Osteoblast (primary cell): ENCODE results near the gene ATG7. TPM values are rescaled to one million over a fixed set of nuclear protein-coding genes. Genes with fewer than 3 reads are reported as not detected.

Source experiments
- DNase-seq: peaks from one replicate; pipeline ENCODE4 v3.0.0; 2011; ENCODE audit warnings: low spot score, mixed read lengths; ENCODE audit not compliant: insufficient read length; ENCODE audit errors: missing footprints
- H2AFZ ChIP-seq: 2 replicates; pipeline ENCODE4 v1.6.0; 2011; ENCODE audit warnings: mild to moderate bottlenecking, low read length
- H3K27ac ChIP-seq: 2 replicates; pipeline ENCODE4 v1.5.1; 2011; ENCODE audit warnings: mild to moderate bottlenecking, low read depth, low read length, moderate library complexity
- H3K27me3 ChIP-seq: 2 replicates; pipeline ENCODE4 v1.6.0; 2012; ENCODE audit warnings: mild to moderate bottlenecking, control low read depth, inconsistent platforms, low read length, moderate library complexity; ENCODE audit not compliant: insufficient read depth
- H3K36me3 ChIP-seq: 2 replicates; pipeline ENCODE4 v1.5.1; 2011; ENCODE audit warnings: mild to moderate bottlenecking, low read length, control low read depth, moderate library complexity; ENCODE audit not compliant: insufficient read depth
- H3K4me1 ChIP-seq: 2 replicates; pipeline ENCODE4 v1.5.1; 2011; ENCODE audit warnings: mild to moderate bottlenecking, low read length, control low read depth, moderate library complexity; ENCODE audit not compliant: insufficient read depth
- H3K4me2 ChIP-seq: 2 replicates; pipeline ENCODE4 v1.6.0; 2011; ENCODE audit warnings: mild to moderate bottlenecking, low read length; ENCODE audit not compliant: insufficient read depth
- H3K4me3 ChIP-seq: fragments of 200-600 bp; sonication (generic); 3 replicates; pipeline ENCODE4 v1.5.1; 2012; ENCODE audit warnings: mild to moderate bottlenecking, low read length, inconsistent platforms; ENCODE audit not compliant: insufficient read depth
- H3K79me2 ChIP-seq: 2 replicates; pipeline ENCODE4 v1.6.0; 2012; ENCODE audit warnings: mild to moderate bottlenecking, low read length, control low read depth, inconsistent platforms; ENCODE audit not compliant: insufficient read depth
- H3K9me3 ChIP-seq: 2 replicates; pipeline ENCODE4 v1.5.1; 2011; ENCODE audit warnings: low read depth, low read length, control low read depth
- H4K20me1 ChIP-seq: 2 replicates; pipeline ENCODE4 v1.6.0; 2012; ENCODE audit warnings: mild to moderate bottlenecking, low read length, control low read depth; ENCODE audit not compliant: insufficient read depth
- CTCF ChIP-seq: IDR thresholded peaks from 2 replicates; pipeline ENCODE4 v1.5.1; 2011; ENCODE audit warnings: mild to moderate bottlenecking, low read depth, low read length, moderate library complexity; ENCODE audit errors: extremely low read depth
- total RNA-seq: library from RNA; depleted of rRNA; stranded (reverse); fragments of >200 nt; gene quantifications from 2 replicates; pipeline ENCODE4 v1.2.3, GENCODE V29; 2012

ATG7 gene
- total RNA-seq, 1 donor: 93.4 TPM

- Histone ChIP-seq H3K36me3 (peaks cover 22% of the 10 kb centered on the region), H3K79me2 (peaks cover 3% of the 10 kb centered on the region), H3K4me3 (no peak overlapping the region), H3K4me1 (no peaks in the 10 kb centered on the region), H2AFZ (no peak overlapping the region), H3K27ac (no peak overlapping the region), H3K27me3 (no peaks in the 10 kb centered on the region), H3K4me2 (no peak overlapping the region), H3K9me3 (no peaks in the 10 kb centered on the region), H4K20me1 (no peaks in the 10 kb centered on the region)
- no peak for TF ChIP-seq CTCF
- DNase-seq: no peak
Measured at GRCh38 chr3:11260460-11260859, 11.7 kb upstream of the ATG7 start.

- DNase-seq: no peak
- H3K4me1 ChIP-seq: peaks cover 16% of the 10 kb centered on the region
- TF ChIP-seq CTCF: no peak
- no peak overlapping the region for H3K4me3 ChIP-seq
- H3K79me2 ChIP-seq: peaks cover 18% of the 10 kb centered on the region
- H3K36me3 ChIP-seq: no peaks in the 10 kb centered on the region
- H3K27ac ChIP-seq: no peak overlapping the region
- H3K4me2 ChIP-seq: no peak overlapping the region
- no peaks in the 10 kb centered on the region for H3K27me3 ChIP-seq
- no peaks in the 10 kb centered on the region for H3K9me3 ChIP-seq
- no peaks in the 10 kb centered on the region for H4K20me1 ChIP-seq
- H2AFZ ChIP-seq: no peak overlapping the region
Measured at GRCh38 chr3:11269007-11269406, 3.2 kb upstream of the ATG7 start.

DNA sequence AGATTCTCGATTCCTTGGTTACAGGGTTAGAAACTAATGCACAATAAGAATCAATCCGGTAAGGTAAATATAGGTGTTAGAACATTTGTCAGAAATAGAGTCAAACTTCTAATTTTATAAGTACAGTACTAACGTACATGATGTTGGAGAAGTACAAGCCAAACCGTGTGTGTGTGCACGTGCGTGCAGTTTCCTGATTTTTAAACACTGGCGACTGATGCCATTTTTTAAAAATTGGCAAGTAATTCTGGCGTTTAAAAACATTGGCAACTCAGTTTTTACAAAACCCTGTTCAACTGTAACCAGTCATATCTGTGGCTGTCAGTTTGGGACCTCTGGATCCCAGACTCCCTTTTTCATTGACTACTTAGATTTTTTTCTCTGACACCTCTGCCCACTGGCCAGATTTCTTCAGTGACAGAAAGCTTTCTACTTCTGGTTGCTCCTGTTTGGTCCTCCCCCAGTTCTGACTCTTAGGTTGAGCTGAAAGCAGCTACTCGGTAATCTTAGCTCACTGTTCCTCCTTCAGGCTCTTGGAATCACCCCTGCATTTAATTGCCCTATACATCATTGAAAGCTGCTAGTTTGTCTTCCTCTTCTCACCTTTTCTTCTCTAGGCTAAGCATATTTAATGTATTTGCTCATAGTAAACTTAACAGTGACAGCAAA, 843 bp downstream of the ATG7 start:
- no peaks in the 10 kb centered on the region for H3K27me3 ChIP-seq
- H3K27ac ChIP-seq: peak overlapping the region; percentile 85
- H3K9me3 ChIP-seq: no peaks in the 10 kb centered on the region
- H3K36me3 ChIP-seq: no peaks in the 10 kb centered on the region
- no peak for TF ChIP-seq CTCF
- no peaks in the 10 kb centered on the region for H4K20me1 ChIP-seq
- H3K4me2 ChIP-seq: peak overlapping the region; percentile 93
- H3K79me2 ChIP-seq: peaks cover 54% of the 10 kb centered on the region
- H3K4me3 ChIP-seq: peak overlapping the region; percentile 84
- peak overlapping the region; percentile 96 for H2AFZ ChIP-seq
- H3K4me1 ChIP-seq: peaks cover 16% of the 10 kb centered on the region
- no peak for DNase-seq

GRCh38 chr3:11273891-11274291, 1.7 kb downstream of the ATG7 start:
- Histone ChIP-seq H3K4me3 (no peak overlapping the region), H3K4me1 (peaks cover 23% of the 10 kb centered on the region), H4K20me1 (no peaks in the 10 kb centered on the region), H3K79me2 (peaks cover 60% of the 10 kb centered on the region), H3K9me3 (no peaks in the 10 kb centered on the region), H3K27ac (peak overlapping the region; percentile 6), H3K36me3 (no peaks in the 10 kb centered on the region), H2AFZ (no peak overlapping the region), H3K27me3 (no peaks in the 10 kb centered on the region), H3K4me2 (peak overlapping the region; percentile 93)
- no peak for DNase-seq
- no peak for TF ChIP-seq CTCF
